Liver (tissue), 9 donors: ENCODE measurements around the gene FYCO1. TPM values are rescaled to one million over a fixed set of nuclear protein-coding genes. Genes with fewer than 3 reads are reported as not detected.

Source experiments
- DNase-seq: peaks from one replicate; pipeline ENCODE4 v3.0.0-alpha.2; 2017; ENCODE audit warnings: low spot score
- H3K27ac ChIP-seq, 2 donors: one replicate each; pipeline ENCODE4 v1.7.0; 2013; ENCODE audit warnings: inconsistent platforms in 2 of 2, low read length in 2 of 2, control low read depth in 1 of 2, low read depth in 1 of 2, mild to moderate bottlenecking in 1 of 2
- H3K27me3 ChIP-seq, 4 donors: one replicate each; pipeline versions ENCODE4 v1.6.1 to v1.7.0; 2013; ENCODE audit warnings: low read length in 3 of 4, inconsistent platforms in 1 of 4, mild to moderate bottlenecking in 1 of 4, moderate library complexity in 1 of 4; ENCODE audit not compliant: control insufficient read depth in 4 of 4, insufficient read depth in 4 of 4
- H3K36me3 ChIP-seq, 4 donors: one replicate each; pipeline versions ENCODE4 v1.6.1 to v1.7.0; 2013; ENCODE audit warnings: low read length in 3 of 4, mild to moderate bottlenecking in 3 of 4, low read depth in 1 of 4, moderate library complexity in 1 of 4; ENCODE audit not compliant: control insufficient read depth in 4 of 4, insufficient read depth in 3 of 4
- H3K4me1 ChIP-seq, 4 donors: one replicate each; pipeline versions ENCODE4 v1.6.1 to v1.7.0; 2013; ENCODE audit warnings: low read length in 3 of 4, mild to moderate bottlenecking in 3 of 4, moderate library complexity in 1 of 4; ENCODE audit not compliant: control insufficient read depth in 4 of 4, insufficient read depth in 4 of 4
- H3K4me3 ChIP-seq, 3 donors: one replicate each; pipeline versions ENCODE4 v1.6.1 to v1.7.0; 2013; ENCODE audit warnings: low read length in 3 of 3, control low read depth in 1 of 3, low read depth in 1 of 3, mild to moderate bottlenecking in 1 of 3
- H3K9ac ChIP-seq, 2 donors: one replicate each; pipeline ENCODE4 v1.7.0; 2013; ENCODE audit warnings: low read length in 2 of 2, mild to moderate bottlenecking in 2 of 2, moderate library complexity in 2 of 2, control low read depth in 1 of 2, low read depth in 1 of 2
- H3K9me3 ChIP-seq, 4 donors: one replicate each; pipeline versions ENCODE4 v1.6.1 to v1.7.0; 2013; ENCODE audit warnings: low read length in 3 of 4; ENCODE audit not compliant: control insufficient read depth in 4 of 4
- ATF3 ChIP-seq: IDR thresholded peaks from 2 replicates; pipeline ENCODE4 v1.6.1; 2016; ENCODE audit warnings: antibody characterized with exemption
- CTCF ChIP-seq: fragments of 150-350 bp; IDR thresholded peaks from 2 replicates; pipeline ENCODE4 v1.5.1; 2017; ENCODE audit warnings: improper control_type of control experiment, low read depth, low read length; ENCODE audit not compliant: missing input control
- EGR1 ChIP-seq, 2 donors: IDR thresholded peaks; 2 replicates each; pipeline ENCODE4 v1.6.1; 2016 to 2018; ENCODE audit warnings: antibody characterized with exemption in 2 of 2, low read depth in 2 of 2
- FOXA1 ChIP-seq: IDR thresholded peaks from 2 replicates; pipeline ENCODE4 v1.6.1; 2016; ENCODE audit warnings: antibody characterized with exemption
- FOXA2 ChIP-seq: IDR thresholded peaks from 2 replicates; pipeline ENCODE4 v1.6.1; 2016; ENCODE audit warnings: antibody characterized with exemption
- GABPA ChIP-seq, 2 donors: IDR thresholded peaks in 1 of 2; conservative IDR thresholded peaks in 1 of 2; 2 replicates each; pipeline ENCODE4 v1.6.1; 2016; ENCODE audit warnings: antibody characterized with exemption in 2 of 2, mild to moderate bottlenecking in 1 of 2, moderate library complexity in 1 of 2
- HNF4G ChIP-seq: IDR thresholded peaks from 2 replicates; pipeline ENCODE4 v1.6.1; 2016; ENCODE audit warnings: antibody characterized with exemption
- NR2F2 ChIP-seq: IDR thresholded peaks from 2 replicates; pipeline ENCODE4 v1.6.1; 2016; ENCODE audit warnings: antibody characterized with exemption
- RAD21 ChIP-seq, 2 donors: IDR thresholded peaks; 2 replicates each; pipeline ENCODE4 v1.6.1; 2016; ENCODE audit warnings: antibody characterized with exemption in 2 of 2, mild to moderate bottlenecking in 2 of 2
- REST ChIP-seq: IDR thresholded peaks from 2 replicates; pipeline ENCODE4 v1.6.1; 2016; ENCODE audit warnings: antibody characterized with exemption, mild to moderate bottlenecking
- RXRA ChIP-seq, 2 donors: IDR thresholded peaks; 2 replicates each; pipeline ENCODE4 v1.6.1; 2017 to 2018; ENCODE audit warnings: antibody characterized with exemption in 2 of 2, mild to moderate bottlenecking in 1 of 2
- SP1 ChIP-seq: IDR thresholded peaks from 2 replicates; pipeline ENCODE4 v1.6.1; 2018; ENCODE audit warnings: antibody characterized with exemption, mild to moderate bottlenecking
- TAF1 ChIP-seq: conservative IDR thresholded peaks from 2 replicates; pipeline ENCODE4 v1.6.1; 2016; ENCODE audit warnings: antibody characterized with exemption, mild to moderate bottlenecking
- YY1 ChIP-seq: IDR thresholded peaks from 2 replicates; pipeline ENCODE4 v1.6.1; 2016; ENCODE audit warnings: antibody characterized with exemption, mild to moderate bottlenecking
- ZBTB33 ChIP-seq: IDR thresholded peaks from 2 replicates; pipeline ENCODE4 v1.6.1; 2016; ENCODE audit warnings: antibody characterized with exemption
- WGBS: extraction: QIAGEN DNeasy Blood & Tissue Kit; methylation state at CpG from one replicate; pipeline ENCODE4 v1.1.7; 2013; 5-methylcytosine and 5-hydroxymethylcytosine counted together
- polyA plus RNA-seq, 2 donors: library from polyadenylated mRNA; stranded (reverse) in 1 of 2; unstranded in 1 of 2; fragments of 200-250 nt in 1 of 2; fragments of >200 nt in 1 of 2; fragmentation: Nextera tagmentation in 1 of 2; extraction: Ambion mirVana in 1 of 2; gene quantifications; one replicate each; pipeline versions ENCODE4 v1.2.1 to v1.2.3, GENCODE V29; 2013 to 2015
- total RNA-seq, 2 donors: library from RNA; depleted of rRNA; stranded (reverse); fragments of >200 nt; gene quantifications; one replicate each; pipeline ENCODE4 v1.2.3, GENCODE V29; 2014
- donor health status: healthy.
- donor health status: healthy.
- donor health status: healthy.
- donor health status: healthy.
- donor health status: healthy.

FYCO1 gene
- total and polyA plus RNA-seq, 4 donors, result 3.0 to 17.1 (median 10.2) TPM

- TF ChIP-seq REST (no peak), FOXA2 (no peak), HNF4G (no peak), YY1 (no peak)
Observed at GRCh38 chr3:45915518-45916231, 79.9 kb downstream of the FYCO1 start (continued).

GRCh38 chr3:45915059-45915439 is 80.6 kb downstream of the FYCO1 start:
- Histone ChIP-seq H3K9ac (no peak overlapping the region), H3K4me3 (no peak overlapping the region), H3K9me3 (no peaks in the 10 kb centered on the region), H3K27ac (no peak overlapping the region), H3K27me3 (no peaks in the 10 kb centered on the region), H3K4me1 (no peaks in the 10 kb centered on the region), H3K36me3 (peaks cover 0 to 6% (median 2%) of the 10 kb centered on the region in 4 donors)
- TF ChIP-seq FOXA1 (no peak), ATF3 (no peak), TAF1 (no peak), CTCF (no peak), ZBTB33 (no peak), NR2F2 (no peak), SP1 (no peak), YY1 (no peak), RXRA (IDR thresholded peaks at IDR 0.05) (no peak), EGR1 (IDR thresholded peaks at IDR 0.05; ENCODE audit: low read depth in 2 of 2) (no peak), GABPA (IDR thresholded peaks at IDR 0.05 in 1 of 2, conservative IDR thresholded peaks at IDR 0.05 in 1 of 2) (no peak), RAD21 (IDR thresholded peaks at IDR 0.05) (no peak)
- WGBS, result 92% methylated on average over 9 of the region's 9 CpGs
- no peak for DNase-seq
